Stomach smooth muscle (tissue), 2 donors: ENCODE data around the gene SELENOF.
"Not testable (repeated sequence)": the region's sequence is repeated elsewhere in the genome, so short reads cannot be mapped to it uniquely, and the experiment has no call there.

Experiments
- H3K27ac ChIP-seq: one replicate; pipeline ENCODE4 v1.7.0; 2013; ENCODE audit warnings: mild to moderate bottlenecking, low read length, inconsistent platforms
- H3K27me3 ChIP-seq, 2 donors: one replicate each; pipeline ENCODE4 v1.7.0; 2013; ENCODE audit warnings: low read length in 2 of 2; ENCODE audit not compliant: insufficient read depth in 2 of 2, control insufficient read depth in 1 of 2
- H3K36me3 ChIP-seq, 2 donors: one replicate each; pipeline ENCODE4 v1.7.0; 2013; ENCODE audit warnings: low read length in 2 of 2; ENCODE audit not compliant: control insufficient read depth in 2 of 2, insufficient read depth in 2 of 2
- H3K4me1 ChIP-seq: one replicate; pipeline ENCODE4 v1.7.0; 2013; ENCODE audit warnings: low read length; ENCODE audit not compliant: control insufficient read depth, insufficient read depth
- H3K4me3 ChIP-seq, 2 donors: one replicate each; pipeline ENCODE4 v1.7.0; 2013; ENCODE audit warnings: low read length in 2 of 2
- H3K9ac ChIP-seq, 2 donors: one replicate each; pipeline ENCODE4 v1.7.0; 2013; ENCODE audit warnings: low read length in 2 of 2, mild to moderate bottlenecking in 1 of 2
- H3K9me3 ChIP-seq, 2 donors: one replicate each; pipeline ENCODE4 v1.7.0; 2013; ENCODE audit warnings: low read length in 2 of 2; ENCODE audit not compliant: control insufficient read depth in 2 of 2
- donor health status: healthy.
- donor health status: Pancreatic carcinoma.

The SELENOF gene

DNA sequence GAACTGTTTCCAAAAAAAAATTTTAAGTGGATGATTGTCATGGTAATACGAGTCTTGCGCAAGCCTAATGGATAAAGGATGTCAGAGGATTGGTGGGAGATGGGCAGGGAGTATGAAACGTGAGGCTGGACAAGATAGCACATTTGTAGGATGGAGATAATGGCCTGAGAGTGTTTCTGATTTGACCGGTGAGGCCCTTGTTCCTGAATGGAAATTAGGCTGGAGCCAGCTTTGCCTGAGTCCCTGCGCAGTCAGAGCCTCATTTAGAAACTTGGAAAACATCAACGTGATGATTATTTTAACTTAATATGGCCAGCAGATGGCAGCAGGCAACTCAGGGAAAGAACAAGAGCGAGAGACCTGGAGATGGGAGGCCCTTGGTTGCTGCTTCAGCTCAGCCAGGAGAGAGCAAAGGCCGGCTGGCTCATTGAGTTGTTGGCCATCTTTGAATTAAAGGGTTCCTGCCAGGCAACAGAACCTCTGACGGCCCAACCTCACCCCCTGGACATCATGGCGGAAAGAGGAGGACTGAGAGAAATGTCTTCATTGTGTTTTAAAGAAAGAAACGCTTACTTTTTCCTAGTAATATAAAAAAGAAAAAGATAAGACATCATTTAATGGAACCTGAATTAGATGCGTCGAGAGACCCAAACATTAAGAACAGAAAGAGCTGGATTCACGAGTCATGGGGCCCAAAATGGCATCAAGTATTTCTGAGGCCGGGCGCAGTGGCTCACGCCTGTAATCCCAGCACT is 80.3 kb downstream of the SELENOF start:
- no peak overlapping the region for H3K27ac ChIP-seq

DNA sequence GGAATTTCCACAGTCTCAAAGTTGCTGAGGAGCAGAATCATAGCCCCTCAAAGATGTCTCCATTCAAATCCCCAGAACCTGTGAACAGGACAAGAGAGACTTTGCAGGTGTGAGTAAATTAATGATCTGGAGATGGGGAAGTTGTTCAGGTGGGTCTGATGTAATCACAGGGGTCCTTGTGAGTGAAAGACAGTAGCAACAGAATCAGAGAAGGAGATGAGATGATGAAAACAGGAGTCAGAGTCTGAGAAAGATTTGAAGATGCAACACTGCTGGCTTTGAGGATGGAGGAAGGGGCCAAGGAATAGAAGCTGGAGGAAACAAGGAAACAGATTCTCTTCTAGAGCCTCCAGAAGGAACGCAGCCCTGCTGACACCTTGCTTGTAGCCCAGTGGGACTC is 81.5 kb downstream of the SELENOF start:
- no peak overlapping the region for H3K27ac ChIP-seq
- H3K36me3 ChIP-seq = no peaks in the 10 kb centered on the region
- peaks cover 5% of the 10 kb centered on the region for H3K4me1 ChIP-seq
- no peaks in the 10 kb centered on the region for H3K9me3 ChIP-seq
- H3K9ac ChIP-seq = no peak overlapping the region
- H3K4me3 ChIP-seq = no peak overlapping the region
- no peaks in the 10 kb centered on the region for H3K27me3 ChIP-seq

More for the DNA sequence above, 80.3 kb downstream of the SELENOF start:
- no peaks in the 10 kb centered on the region for H3K36me3 ChIP-seq
- no peaks in the 10 kb centered on the region for H3K27me3 ChIP-seq
- no peak overlapping the region for H3K4me3 ChIP-seq
- H3K4me1 ChIP-seq = peaks cover 5% of the 10 kb centered on the region
- H3K9me3 ChIP-seq = no peaks in the 10 kb centered on the region
- no peak overlapping the region for H3K9ac ChIP-seq

DNA sequence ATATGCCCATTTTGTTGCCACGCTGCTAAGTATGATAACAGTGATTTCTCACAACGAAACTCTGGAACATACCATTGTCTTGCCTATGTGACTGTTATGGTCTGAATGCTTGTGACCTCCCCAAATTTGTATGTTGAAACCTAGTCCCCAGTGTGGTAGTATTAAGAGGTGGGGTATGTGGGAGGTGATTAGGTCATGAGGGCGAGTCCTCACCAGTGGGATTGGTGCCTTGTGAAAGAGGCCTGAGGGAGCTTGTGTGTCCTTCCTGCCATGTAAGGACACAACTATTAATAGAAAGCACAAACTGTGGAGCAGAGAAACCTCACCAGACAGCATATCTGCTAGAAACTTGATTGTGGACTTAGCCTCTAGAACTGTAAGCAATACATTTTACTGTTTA is 84.6 kb downstream of the SELENOF start:
- Histone ChIP-seq H3K9ac (no peak overlapping the region), H3K4me3 (no peak overlapping the region), H3K9me3 (no peaks in the 10 kb centered on the region), H3K27me3 (no peaks in the 10 kb centered on the region), H3K36me3 (no peaks in the 10 kb centered on the region), H3K27ac (no peak overlapping the region), H3K4me1 (peaks cover 5% of the 10 kb centered on the region)

DNA sequence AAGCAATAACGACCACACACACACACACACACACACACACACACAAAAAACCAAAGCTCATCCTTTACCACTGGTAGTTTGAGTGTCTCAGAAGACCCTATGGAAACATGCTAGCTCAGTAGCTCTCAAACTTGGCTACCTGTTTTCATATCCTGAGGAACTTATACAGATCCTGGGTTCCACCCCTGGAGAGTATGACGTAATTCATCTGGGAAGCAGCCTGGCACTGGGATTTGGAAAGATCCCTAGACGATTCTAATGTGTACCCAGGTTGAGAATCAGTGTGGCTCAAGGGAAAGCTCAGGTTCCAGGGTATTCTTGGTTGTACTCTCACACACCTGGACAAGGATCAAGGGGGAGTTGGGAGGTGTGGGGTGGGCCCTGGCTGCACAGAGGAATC is 85.9 kb downstream of the SELENOF start:
- no peaks in the 10 kb centered on the region for H3K9me3 ChIP-seq
- H3K27me3 ChIP-seq = no peaks in the 10 kb centered on the region
- H3K27ac ChIP-seq = no peak overlapping the region
- no peak overlapping the region for H3K9ac ChIP-seq
- H3K4me3 ChIP-seq = no peak overlapping the region
- H3K4me1 ChIP-seq = no peaks in the 10 kb centered on the region
- H3K36me3 ChIP-seq = no peaks in the 10 kb centered on the region

DNA sequence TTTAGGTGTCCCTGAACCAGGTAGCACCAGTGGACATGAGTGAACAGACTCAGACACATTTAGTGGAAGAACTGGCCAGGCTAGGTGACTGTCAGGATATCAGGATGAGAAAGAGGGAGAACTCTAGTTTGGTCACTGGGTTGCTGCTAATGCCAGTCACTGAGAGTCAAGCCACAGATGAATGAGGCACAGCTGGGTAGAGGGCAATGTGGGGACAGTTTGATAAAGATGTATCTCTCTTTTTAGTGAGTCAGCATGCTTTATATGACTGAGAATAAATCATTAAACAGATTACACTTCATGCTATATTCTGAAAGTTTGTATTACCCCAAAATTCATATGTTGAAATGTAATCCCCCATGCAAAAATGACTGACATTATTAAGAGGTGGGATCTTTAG is 87.1 kb downstream of the SELENOF start:
- no peak overlapping the region for H3K4me3 ChIP-seq
- no peaks in the 10 kb centered on the region for H3K27me3 ChIP-seq
- no peaks in the 10 kb centered on the region for H3K36me3 ChIP-seq
- no peaks in the 10 kb centered on the region for H3K9me3 ChIP-seq
- no peak overlapping the region for H3K27ac ChIP-seq
- H3K4me1 ChIP-seq = no peaks in the 10 kb centered on the region
- H3K9ac ChIP-seq = no peak overlapping the region

DNA sequence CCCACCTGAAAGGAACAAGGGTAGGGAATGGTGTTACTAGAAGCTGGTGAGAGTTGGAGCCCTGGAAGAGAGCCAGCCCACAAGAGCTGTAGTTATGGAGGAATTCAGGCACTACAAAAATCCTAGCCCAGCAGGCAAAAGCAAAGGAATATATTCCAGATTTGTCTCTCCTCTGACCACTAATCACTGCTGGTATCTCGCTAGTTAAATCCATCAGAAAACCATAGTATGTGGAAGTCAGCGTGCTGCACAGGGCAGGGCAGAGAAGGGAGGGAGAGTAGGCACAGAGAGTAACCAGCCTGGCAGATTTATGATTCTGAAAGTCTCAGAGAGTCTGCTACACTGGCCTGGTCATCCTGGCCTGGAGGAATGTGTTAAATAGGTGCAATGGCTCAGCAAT is 88.6 kb downstream of the SELENOF start:
- Histone ChIP-seq H3K4me3 (no peak overlapping the region), H3K4me1 (no peaks in the 10 kb centered on the region), H3K9me3 (no peaks in the 10 kb centered on the region), H3K27ac (no peak overlapping the region), H3K36me3 (no peaks in the 10 kb centered on the region), H3K9ac (no peak overlapping the region), H3K27me3 (no peaks in the 10 kb centered on the region)

DNA sequence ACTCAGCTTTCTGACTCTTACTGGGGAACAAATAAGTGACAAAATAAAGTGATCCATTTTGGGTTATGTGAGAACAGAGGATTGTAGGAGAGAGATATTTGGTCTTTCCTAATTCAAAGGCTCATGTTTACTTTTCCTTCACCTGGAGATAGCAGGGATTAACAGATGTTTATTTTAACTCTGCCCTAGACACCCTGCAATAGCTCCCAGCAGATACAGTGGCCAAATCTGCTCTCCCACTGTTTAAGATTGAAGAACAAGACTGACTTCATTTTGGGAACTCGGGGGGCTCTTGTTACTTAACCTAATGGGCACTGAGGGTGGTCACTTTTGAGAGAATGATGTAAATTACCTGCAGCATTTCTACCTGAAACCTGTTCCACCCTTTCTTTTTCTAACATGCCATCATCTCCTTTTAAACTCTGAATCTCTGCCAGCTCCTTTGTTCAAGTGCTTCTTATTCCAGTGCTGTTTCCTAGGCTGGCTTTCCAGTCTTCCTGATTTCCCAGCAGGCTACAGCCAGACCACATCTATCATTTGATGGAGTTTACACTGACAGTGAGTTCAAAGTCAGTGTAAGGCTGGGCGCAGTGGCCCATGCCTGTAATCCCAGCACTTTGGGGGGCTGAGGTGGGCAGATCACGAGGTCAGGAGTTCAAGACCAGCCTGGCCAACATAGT is 90.0 kb downstream of the SELENOF start:
- Histone ChIP-seq H3K27ac (no peak overlapping the region), H3K27me3 (no peaks in the 10 kb centered on the region), H3K36me3 (no peaks in the 10 kb centered on the region), H3K9ac (no peak overlapping the region), H3K4me1 (no peaks in the 10 kb centered on the region), H3K4me3 (no peak overlapping the region), H3K9me3 (no peaks in the 10 kb centered on the region)

DNA sequence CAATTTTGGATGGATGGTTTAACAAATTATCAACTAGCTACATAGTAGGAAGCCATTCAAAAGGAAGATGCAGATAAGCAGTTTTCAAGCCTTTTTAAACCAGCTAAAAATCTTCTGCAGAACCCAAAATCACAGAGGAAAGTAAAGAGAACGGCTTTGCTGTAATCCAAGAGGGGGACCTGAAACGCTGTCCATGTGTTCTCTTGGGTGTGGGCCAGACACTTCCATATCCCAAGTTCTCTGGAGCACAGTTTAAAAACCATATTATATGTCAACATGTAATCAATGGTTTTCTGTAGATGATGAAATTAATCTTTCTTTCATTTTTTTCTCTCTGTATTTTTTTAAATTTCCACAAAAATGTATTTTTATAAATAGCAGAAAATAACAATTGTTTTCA is 90.5 kb downstream of the SELENOF start:
- H3K9me3 ChIP-seq = no peaks in the 10 kb centered on the region
- no peaks in the 10 kb centered on the region for H3K4me1 ChIP-seq
- no peaks in the 10 kb centered on the region for H3K36me3 ChIP-seq
- H3K4me3 ChIP-seq = no peak overlapping the region
- no peaks in the 10 kb centered on the region for H3K27me3 ChIP-seq
- no peak overlapping the region for H3K27ac ChIP-seq
- H3K9ac ChIP-seq = no peak overlapping the region

DNA sequence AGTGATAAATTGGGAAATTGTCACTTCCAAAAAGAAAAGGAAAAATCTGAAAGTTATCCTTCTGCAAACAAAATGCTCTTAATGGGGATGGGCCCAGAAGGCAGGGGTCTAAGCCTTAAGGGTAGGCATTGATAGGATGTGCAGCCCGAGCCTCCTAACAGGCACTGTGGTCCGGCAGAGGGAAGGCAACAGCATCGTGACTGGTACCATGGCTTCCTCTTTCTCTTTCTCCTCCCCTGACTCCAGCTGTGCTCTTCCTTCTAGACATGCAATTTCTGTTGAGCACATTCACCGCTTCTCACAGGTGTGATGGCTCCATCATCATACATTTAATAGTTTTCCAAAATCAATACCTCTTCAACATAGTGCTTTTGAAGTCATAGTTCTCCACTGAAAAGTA is 91.5 kb downstream of the SELENOF start:
- no peaks in the 10 kb centered on the region for H3K4me1 ChIP-seq

DNA sequence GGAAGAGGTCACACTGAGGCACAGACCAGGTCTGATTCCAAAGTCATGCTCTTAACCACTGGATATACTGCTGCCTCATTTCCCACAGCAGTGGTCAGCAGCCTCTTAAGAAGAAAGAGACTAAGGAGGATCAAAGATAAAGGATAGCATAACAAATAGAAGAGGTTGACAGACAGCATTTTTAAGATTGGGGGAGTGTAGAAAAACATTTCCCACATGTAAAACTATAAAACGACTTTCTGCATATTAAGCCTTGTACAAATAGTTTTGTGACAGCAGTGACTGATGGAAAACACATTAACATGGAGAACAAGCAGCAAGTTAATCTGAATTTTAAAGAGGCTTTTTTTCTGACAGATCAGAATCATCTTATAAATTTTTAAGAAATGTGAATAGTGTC is 92.0 kb downstream of the SELENOF start:
- Histone ChIP-seq H3K4me1 (no peaks in the 10 kb centered on the region), H3K9me3 (no peaks in the 10 kb centered on the region), H3K27ac (no peak overlapping the region), H3K36me3 (no peaks in the 10 kb centered on the region), H3K9ac (no peak overlapping the region), H3K4me3 (no peak overlapping the region), H3K27me3 (no peaks in the 10 kb centered on the region)

More for the DNA sequence above, 91.5 kb downstream of the SELENOF start:
- Histone ChIP-seq H3K27ac (no peak overlapping the region), H3K27me3 (no peaks in the 10 kb centered on the region), H3K4me3 (no peak overlapping the region), H3K9ac (no peak overlapping the region), H3K36me3 (no peaks in the 10 kb centered on the region), H3K9me3 (no peaks in the 10 kb centered on the region)

DNA sequence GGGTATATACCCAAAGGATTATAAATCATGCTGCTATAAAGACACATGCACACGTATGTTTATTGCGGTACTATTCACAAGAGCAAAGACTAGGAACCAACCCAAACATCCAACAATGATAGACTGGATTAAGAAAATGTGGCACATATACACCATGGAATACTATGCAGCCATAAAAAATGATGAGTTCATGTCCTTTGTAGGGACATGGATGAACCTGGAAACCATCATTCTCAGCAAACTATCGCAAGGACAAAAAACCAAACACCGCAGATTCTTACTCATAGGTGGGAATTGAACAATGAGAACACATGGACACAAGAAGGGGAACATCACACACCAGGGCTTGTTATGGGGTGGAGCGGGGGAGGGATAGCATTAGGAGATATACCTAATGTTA is 94.0 kb downstream of the SELENOF start:
- not testable (repeated sequence) for H3K4me3 ChIP-seq, H3K4me1 ChIP-seq, H3K36me3 ChIP-seq, H3K27ac ChIP-seq, H3K9me3 ChIP-seq, H3K27me3 ChIP-seq, H3K9ac ChIP-seq
